ENCODE measurements around the gene PIANP.

PIANP gene

GRCh38 chr12:6688543-6688998 is 12.0 kb downstream of the PIANP start:
- no peaks in the 10 kb centered on the region for H3K9me3 ChIP-seq (ENCODE audit: severe bottlenecking)
- peak overlapping the region; percentile 79 for H3K27ac ChIP-seq (ENCODE audit: poor library complexity, severe bottlenecking)
- no peak for TF ChIP-seq CTCF (IDR thresholded peaks at IDR 0.05; ENCODE audit: poor library complexity, severe bottlenecking)
- peak overlapping the region; percentile 60 for H3K4me3 ChIP-seq (ENCODE audit: severe bottlenecking)
- peak; percentile 1; the same call in 1 of the 3 replicates for ATAC-seq (ENCODE audit: low read depth)
- H3K27me3 ChIP-seq (ENCODE audit: insufficient read depth, poor library complexity, severe bottlenecking) = no peaks in the 10 kb centered on the region
- DNase-seq (ENCODE audit: low spot score) = no peak
- H3K36me3 ChIP-seq (ENCODE audit: low read depth) = peaks cover 22% of the 10 kb centered on the region
- peaks cover 14% of the 10 kb centered on the region for H3K4me1 ChIP-seq (ENCODE audit: insufficient read depth, poor library complexity, severe bottlenecking)

GRCh38 chr12:6685814-6686213 is 14.8 kb downstream of the PIANP start:
- no peak overlapping the region for H3K4me3 ChIP-seq (ENCODE audit: severe bottlenecking)
- H3K27ac ChIP-seq (ENCODE audit: poor library complexity, severe bottlenecking) = no peak overlapping the region
- peaks cover 14% of the 10 kb centered on the region for H3K4me1 ChIP-seq (ENCODE audit: insufficient read depth, poor library complexity, severe bottlenecking)
- H3K36me3 ChIP-seq (ENCODE audit: low read depth) = peaks cover 22% of the 10 kb centered on the region
- no peak for ATAC-seq (ENCODE audit: low read depth)
- no peak for DNase-seq (ENCODE audit: low spot score)
- H3K9me3 ChIP-seq (ENCODE audit: severe bottlenecking) = no peaks in the 10 kb centered on the region
- no peak for TF ChIP-seq CTCF (IDR thresholded peaks at IDR 0.05; ENCODE audit: poor library complexity, severe bottlenecking)
- no peaks in the 10 kb centered on the region for H3K27me3 ChIP-seq (ENCODE audit: insufficient read depth, poor library complexity, severe bottlenecking)

- TF ChIP-seq CTCF (IDR thresholded peaks at IDR 0.05; ENCODE audit: poor library complexity, severe bottlenecking) = peak; percentile 64
- H3K36me3 ChIP-seq (ENCODE audit: low read depth) = peaks cover 33% of the 10 kb centered on the region
- H3K27me3 ChIP-seq (ENCODE audit: insufficient read depth, poor library complexity, severe bottlenecking) = no peaks in the 10 kb centered on the region
- DNase-seq (ENCODE audit: low spot score) (no peak), ATAC-seq (ENCODE audit: low read depth) (no peak)
- H3K4me1 ChIP-seq (ENCODE audit: insufficient read depth, poor library complexity, severe bottlenecking) = peaks cover 9% of the 10 kb centered on the region
- H3K4me3 ChIP-seq (ENCODE audit: severe bottlenecking) = no peak overlapping the region
- H3K9me3 ChIP-seq (ENCODE audit: severe bottlenecking) = no peaks in the 10 kb centered on the region
- no peak overlapping the region for H3K27ac ChIP-seq (ENCODE audit: poor library complexity, severe bottlenecking)
Observed at GRCh38 chr12:6684609-6685008, 16.0 kb downstream of the PIANP start.

- no peak for DNase-seq (ENCODE audit: low spot score)
- TF ChIP-seq CTCF (IDR thresholded peaks at IDR 0.05; ENCODE audit: poor library complexity, severe bottlenecking) = no peak
- Histone ChIP-seq H3K4me1 (ENCODE audit: insufficient read depth, poor library complexity, severe bottlenecking) (no peaks in the 10 kb centered on the region), H3K27me3 (ENCODE audit: insufficient read depth, poor library complexity, severe bottlenecking) (no peaks in the 10 kb centered on the region), H3K9me3 (ENCODE audit: severe bottlenecking) (no peaks in the 10 kb centered on the region), H3K4me3 (ENCODE audit: severe bottlenecking) (no peak overlapping the region), H3K36me3 (ENCODE audit: low read depth) (peaks cover 84% of the 10 kb centered on the region), H3K27ac (ENCODE audit: poor library complexity, severe bottlenecking) (no peak overlapping the region)
- no peak for ATAC-seq (ENCODE audit: low read depth)
Observed at GRCh38 chr12:6676962-6677361, 23.7 kb downstream of the PIANP start.

GRCh38 chr12:6672143-6672542 is 28.5 kb downstream of the PIANP start:
- H3K27ac ChIP-seq (ENCODE audit: poor library complexity, severe bottlenecking) = no peak overlapping the region
- peaks cover 91% of the 10 kb centered on the region for H3K36me3 ChIP-seq (ENCODE audit: low read depth)
- no peaks in the 10 kb centered on the region for H3K9me3 ChIP-seq (ENCODE audit: severe bottlenecking)
- H3K4me1 ChIP-seq (ENCODE audit: insufficient read depth, poor library complexity, severe bottlenecking) = no peaks in the 10 kb centered on the region
- H3K4me3 ChIP-seq (ENCODE audit: severe bottlenecking) = no peak overlapping the region
- TF ChIP-seq CTCF (IDR thresholded peaks at IDR 0.05; ENCODE audit: poor library complexity, severe bottlenecking) = no peak
- ATAC-seq (ENCODE audit: low read depth) = no peak
- no peaks in the 10 kb centered on the region for H3K27me3 ChIP-seq (ENCODE audit: insufficient read depth, poor library complexity, severe bottlenecking)
- DNase-seq (ENCODE audit: low spot score) = no peak

Measured in RWPE2 (cell line).